Spleen (tissue), 7 donors: ENCODE results near the gene STMN3.

Experiments
- CTCF ChIP-seq, 11 experiments: fragments of 200-600 bp in 7 of 11; fragments of 450-650 bp in 4 of 11; sonication (generic) in 4 of 11; IDR thresholded peaks in 8 of 11; conservative IDR thresholded peaks in 3 of 11; 1 replicate in 7 of 11; 2 replicates in 4 of 11; pipeline versions ENCODE4 v1.4.0 to v1.8.0; 2016 to 2021; ENCODE audit warnings: antibody characterized with exemption in 11 of 11, inconsistent platforms in 4 of 11, mild to moderate bottlenecking in 1 of 11
- POLR2A ChIP-seq, 3 donors: fragments of 450-650 bp; IDR thresholded peaks; one replicate each; pipeline ENCODE4 v1.5.1; 2017; ENCODE audit warnings: antibody characterized with exemption in 3 of 3, mild to moderate bottlenecking in 1 of 3
- POLR2AphosphoS5 ChIP-seq, 3 donors: sonication (generic); formaldehyde crosslinking; IDR thresholded peaks; one replicate each; pipeline ENCODE4 v1.5.1; 2017; ENCODE audit warnings: antibody characterized with exemption in 3 of 3
- donor health status: DM: no; HTN: no; CAD: no; lungs with moderate emphysema.
- donor health status: DM: no; HTN: no; CAD: no.
- donor health status: DM: no; HTN: no; CAD: no.

DNA sequence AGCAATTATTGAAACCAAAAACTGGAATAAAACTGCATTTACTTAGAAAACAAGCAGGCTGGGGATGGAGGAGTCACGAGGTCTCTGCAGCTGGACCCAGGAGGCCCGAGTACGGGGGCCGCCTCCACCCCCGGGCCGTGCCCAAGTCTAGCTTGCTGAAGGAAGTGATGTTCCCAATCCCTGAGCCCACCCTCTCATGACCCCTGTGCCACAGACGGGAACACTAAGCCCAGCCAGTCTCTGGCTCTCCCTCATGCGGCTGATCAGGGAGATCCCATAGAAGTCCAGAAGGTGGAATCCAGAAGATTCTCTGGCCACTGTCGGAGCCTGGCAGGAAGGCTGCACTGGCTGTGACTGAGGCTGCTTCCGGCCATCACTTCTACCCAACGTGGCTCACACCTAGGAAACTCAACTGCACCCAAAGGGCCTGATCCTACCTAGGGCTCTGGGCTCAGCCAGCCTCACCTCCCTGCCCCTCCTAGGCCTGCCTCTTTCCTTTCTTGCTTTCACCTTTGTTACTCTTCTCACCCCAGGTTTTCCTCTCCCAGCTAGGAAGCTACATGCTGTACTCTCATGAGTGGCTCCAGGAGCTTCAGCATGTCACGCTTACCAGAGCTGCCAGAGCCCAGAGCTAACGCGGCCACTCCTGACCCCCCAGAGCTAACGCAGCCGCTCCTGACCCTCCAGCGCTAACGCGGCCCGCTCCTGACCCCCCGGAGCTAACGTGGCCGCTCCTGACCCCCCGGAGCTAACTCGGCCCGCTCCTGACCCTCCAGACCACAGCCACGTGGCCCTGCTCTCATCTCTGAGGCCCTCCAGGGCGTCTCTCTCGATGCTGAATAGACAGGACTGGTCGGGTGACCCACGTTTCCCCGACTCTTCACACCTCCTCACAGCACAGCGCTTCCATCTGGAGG is 54.5 kb downstream of the STMN3 start:
- TF ChIP-seq CTCF (IDR thresholded peaks at IDR 0.05 in 8 of 11, conservative IDR thresholded peaks at IDR 0.05 in 3 of 11) (no peak), POLR2AphosphoS5 (IDR thresholded peaks at IDR 0.05) (no peak), POLR2A (IDR thresholded peaks at IDR 0.05) (no peak)
